ENCODE data around the gene CMTM1.

GRCh38 chr16:66521951-66522771 is 44.1 kb upstream of the CMTM1 start:
- TF ChIP-seq CTCF (IDR thresholded peaks at IDR 0.05 in 2 of 3, conservative IDR thresholded peaks at IDR 0.05 in 1 of 3; ENCODE audit: borderline replicate concordance in 1 of 3, insufficient read depth in 1 of 3, low read depth in 2 of 3, low read length in 2 of 3) (no peak), POLR2AphosphoS5 (IDR thresholded peaks at IDR 0.05; ENCODE audit: low read depth, low read length) (peak; percentile 25; the same call in 1 of the 2 replicates), MAX (IDR thresholded peaks at IDR 0.05) (peak; percentile 65; the same call in 1 of the 2 replicates), EZH2 (IDR thresholded peaks at IDR 0.05) (no peak), REST (IDR thresholded peaks at IDR 0.05; ENCODE audit: low read depth) (no peak), POLR2A (IDR thresholded peaks at IDR 0.05; ENCODE audit: borderline replicate concordance, extremely low read depth, insufficient read depth, insufficient read length) (no peak)
